Testis (tissue), 3 donors: ENCODE measurements around the gene KRT10. TPM values are rescaled to one million over a fixed set of nuclear protein-coding genes. Genes with fewer than 3 reads are reported as not detected.

Source experiments
- DNase-seq: peaks from one replicate; pipeline ENCODE4 v3.0.0-alpha.2; 2019
- H3K27ac ChIP-seq, 2 donors: fragments of 200-600 bp; sonication (generic); one replicate each; pipeline ENCODE4 v1.5.1; 2019
- H3K27me3 ChIP-seq: fragments of 200-600 bp; sonication (generic); one replicate; pipeline ENCODE4 v1.5.1; 2019
- H3K36me3 ChIP-seq: fragments of 200-600 bp; sonication (generic); one replicate; pipeline ENCODE4 v1.5.1; 2017; ENCODE audit warnings: low read depth; ENCODE audit errors: missing control alignments
- H3K4me1 ChIP-seq: fragments of 200-600 bp; sonication (generic); one replicate; pipeline ENCODE4 v1.5.1; 2019
- H3K4me3 ChIP-seq, 2 donors: fragments of 200-600 bp; sonication (generic); one replicate each; pipeline ENCODE4 v1.5.1; 2017 to 2019
- H3K9me3 ChIP-seq: fragments of 200-600 bp; sonication (generic); one replicate; pipeline ENCODE4 v1.5.1; 2017
- POLR2A ChIP-seq: fragments of 450-650 bp; IDR thresholded peaks from one replicate; pipeline ENCODE4 v1.6.1; 2017; ENCODE audit warnings: antibody characterized with exemption, mild to moderate bottlenecking, moderate library complexity
- WGBS, 2 donors: methylation state at CpG; one replicate each; pipeline ENCODE4 v1.1.5; 2018; 5-methylcytosine and 5-hydroxymethylcytosine counted together
- intact Hi-C: fragments of 100-400 bp; cut with DNase I; formaldehyde crosslinking; loops from one replicate; pipeline ENCODE4 v1.15.1; 2023; ENCODE audit warnings: low total_unique reads
- polyA plus RNA-seq: library from polyadenylated mRNA; stranded (reverse); fragments of 350-450 nt; fragmentation: Illumina TruSeq; extraction: RNeasy Lipid Tissue Mini Kit (QIAGEN cat#74804); gene quantifications from one replicate; pipeline ENCODE4 v1.2.3, GENCODE V29; 2014; ENCODE audit warnings: low read depth, low replicate concordance; ENCODE audit not compliant: insufficient read depth
- total RNA-seq, 2 donors: library from RNA; depleted of rRNA; stranded (reverse); fragments of >200 nt; gene quantifications; one replicate each; pipeline ENCODE4 v1.2.3, GENCODE V29; 2016
- TF ChIP-seq, protein P1 (sequence below), 3 experiments: fragments of 450-650 bp in 2 of 3; fragments of 200-600 bp in 1 of 3; sonication (generic) in 1 of 3; IDR thresholded peaks; one replicate each; pipeline ENCODE4 v1.5.1; 2016 to 2019; ENCODE audit warnings: antibody characterized with exemption in 3 of 3, mild to moderate bottlenecking in 2 of 3, moderate library complexity in 1 of 3

Gene KRT10
- total and polyA plus RNA-seq, 3 donors from 2014 or later: 22.1 to 69.4 (median 25.8) TPM

DNA sequence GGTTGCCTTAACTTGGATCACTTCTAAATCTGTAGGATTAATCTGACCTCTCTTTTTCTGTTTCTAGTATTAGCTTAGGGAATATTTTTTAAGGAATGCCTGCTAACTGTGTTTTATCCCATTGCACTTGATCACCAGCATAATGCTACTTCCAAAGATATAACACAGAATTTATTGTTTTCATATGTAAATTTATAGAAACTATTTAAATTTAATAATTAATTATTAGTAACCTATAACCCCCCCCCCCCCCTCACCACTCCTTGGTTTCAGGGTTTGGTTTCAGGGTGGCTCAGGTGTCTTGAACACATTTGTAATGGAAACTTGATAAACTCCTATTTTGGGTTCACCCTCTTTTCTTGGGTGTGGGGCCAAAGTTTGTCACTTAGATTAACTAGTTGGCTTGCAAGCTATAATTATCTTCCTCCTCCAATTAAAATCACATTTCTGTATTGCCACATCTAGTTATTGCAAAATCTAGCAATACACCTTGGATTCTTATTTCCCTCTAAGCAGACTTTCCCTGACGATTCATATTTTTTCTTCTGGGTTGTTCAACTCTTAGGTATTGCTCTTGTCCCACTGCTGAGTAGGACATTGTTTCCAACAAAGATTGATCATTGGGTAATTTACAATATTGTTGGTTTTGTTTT is 26.3 kb upstream of the KRT10 start:
- intact Hi-C loops: no loop called here
- no peaks in the 10 kb centered on the region for H3K36me3 ChIP-seq
- TF ChIP-seq POLR2A: no peak
- TF ChIP-seq, protein P1, sequence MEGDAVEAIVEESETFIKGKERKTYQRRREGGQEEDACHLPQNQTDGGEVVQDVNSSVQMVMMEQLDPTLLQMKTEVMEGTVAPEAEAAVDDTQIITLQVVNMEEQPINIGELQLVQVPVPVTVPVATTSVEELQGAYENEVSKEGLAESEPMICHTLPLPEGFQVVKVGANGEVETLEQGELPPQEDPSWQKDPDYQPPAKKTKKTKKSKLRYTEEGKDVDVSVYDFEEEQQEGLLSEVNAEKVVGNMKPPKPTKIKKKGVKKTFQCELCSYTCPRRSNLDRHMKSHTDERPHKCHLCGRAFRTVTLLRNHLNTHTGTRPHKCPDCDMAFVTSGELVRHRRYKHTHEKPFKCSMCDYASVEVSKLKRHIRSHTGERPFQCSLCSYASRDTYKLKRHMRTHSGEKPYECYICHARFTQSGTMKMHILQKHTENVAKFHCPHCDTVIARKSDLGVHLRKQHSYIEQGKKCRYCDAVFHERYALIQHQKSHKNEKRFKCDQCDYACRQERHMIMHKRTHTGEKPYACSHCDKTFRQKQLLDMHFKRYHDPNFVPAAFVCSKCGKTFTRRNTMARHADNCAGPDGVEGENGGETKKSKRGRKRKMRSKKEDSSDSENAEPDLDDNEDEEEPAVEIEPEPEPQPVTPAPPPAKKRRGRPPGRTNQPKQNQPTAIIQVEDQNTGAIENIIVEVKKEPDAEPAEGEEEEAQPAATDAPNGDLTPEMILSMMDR (IDR thresholded peaks at IDR 0.05): no peak
- H3K4me1 ChIP-seq: peaks cover 4% of the 10 kb centered on the region
- 100% methylated on average over 1 of the region's 1 CpG for WGBS, 2 donors
- no peak overlapping the region for H3K27ac ChIP-seq
- no peaks in the 10 kb centered on the region for H3K9me3 ChIP-seq
- no peak overlapping the region for H3K4me3 ChIP-seq
- DNase-seq: no peak
- no peaks in the 10 kb centered on the region for H3K27me3 ChIP-seq

DNA sequence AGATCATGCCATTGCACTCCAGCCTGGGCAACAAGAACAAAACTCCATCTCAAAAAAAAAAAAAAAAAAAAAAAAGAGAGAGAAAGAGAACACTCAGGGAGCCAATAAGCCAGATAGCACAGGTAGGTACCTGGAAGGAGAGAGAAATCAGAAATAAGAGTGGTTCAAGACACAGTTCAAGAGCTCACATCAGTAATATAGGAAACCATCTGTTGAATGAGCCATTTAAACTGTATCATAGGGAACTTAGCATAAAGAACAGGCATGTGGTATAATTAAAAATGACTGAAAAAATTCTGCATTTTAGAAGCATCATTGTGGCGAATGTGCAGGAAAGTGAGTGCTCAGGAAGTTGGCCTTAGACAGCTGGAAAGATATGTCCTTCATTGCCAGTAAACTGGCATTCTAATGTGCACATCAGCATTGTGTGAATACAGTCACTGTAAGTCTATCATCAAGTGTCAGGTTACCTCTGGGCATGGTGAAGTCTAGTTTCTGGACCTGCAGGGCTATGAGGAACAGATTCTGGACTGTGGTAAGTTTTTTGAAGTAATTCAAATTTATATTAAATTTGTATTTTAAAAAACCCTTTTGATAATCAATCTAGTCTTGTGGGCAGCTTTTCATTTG is 24.2 kb upstream of the KRT10 start:
- Histone ChIP-seq H3K27ac (no peak overlapping the region), H3K27me3 (no peaks in the 10 kb centered on the region), H3K36me3 (no peaks in the 10 kb centered on the region), H3K4me1 (peaks cover 5% of the 10 kb centered on the region), H3K4me3 (no peak overlapping the region), H3K9me3 (no peaks in the 10 kb centered on the region)
- no peak for DNase-seq
- WGBS, 2 donors: 74 to 100% methylated on average over 1 of the region's 1 CpG
- no peak for TF ChIP-seq POLR2A
- TF ChIP-seq, protein P1 (IDR thresholded peaks at IDR 0.05): no peak
- intact Hi-C loops: no loop called here

DNA sequence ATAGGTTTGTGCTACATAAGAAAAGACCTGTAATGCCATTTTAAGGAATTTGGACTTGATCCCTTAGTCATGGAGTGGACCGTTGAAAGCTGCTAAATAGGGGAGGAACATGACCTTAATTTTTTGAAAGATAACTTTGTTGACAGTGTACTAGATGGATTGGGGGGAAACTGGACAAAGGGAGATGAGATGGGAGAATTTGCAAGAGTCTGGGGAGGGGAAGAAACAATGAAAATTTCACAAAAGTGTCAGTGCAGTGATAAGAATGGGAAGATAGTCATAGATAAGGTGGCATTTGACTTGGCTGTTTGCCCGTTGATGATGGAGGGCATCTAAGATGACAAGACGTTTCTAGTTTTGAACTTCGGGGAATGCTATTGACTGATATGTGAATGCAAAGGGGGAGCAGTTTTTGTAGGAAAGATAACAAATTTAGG is 22.3 kb upstream of the KRT10 start:
- WGBS, 2 donors: 62 to 65% methylated on average over 4 of the region's 4 CpGs
- H3K4me1 ChIP-seq: peaks cover 8% of the 10 kb centered on the region
- intact Hi-C loops: no loop called here
- DNase-seq: no peak
- H3K9me3 ChIP-seq: no peaks in the 10 kb centered on the region
- H3K27ac ChIP-seq: no peak overlapping the region
- H3K27me3 ChIP-seq: no peaks in the 10 kb centered on the region
- no peak overlapping the region for H3K4me3 ChIP-seq
- TF ChIP-seq, protein P1 (IDR thresholded peaks at IDR 0.05): no peak
- TF ChIP-seq POLR2A: no peak
- no peaks in the 10 kb centered on the region for H3K36me3 ChIP-seq

DNA sequence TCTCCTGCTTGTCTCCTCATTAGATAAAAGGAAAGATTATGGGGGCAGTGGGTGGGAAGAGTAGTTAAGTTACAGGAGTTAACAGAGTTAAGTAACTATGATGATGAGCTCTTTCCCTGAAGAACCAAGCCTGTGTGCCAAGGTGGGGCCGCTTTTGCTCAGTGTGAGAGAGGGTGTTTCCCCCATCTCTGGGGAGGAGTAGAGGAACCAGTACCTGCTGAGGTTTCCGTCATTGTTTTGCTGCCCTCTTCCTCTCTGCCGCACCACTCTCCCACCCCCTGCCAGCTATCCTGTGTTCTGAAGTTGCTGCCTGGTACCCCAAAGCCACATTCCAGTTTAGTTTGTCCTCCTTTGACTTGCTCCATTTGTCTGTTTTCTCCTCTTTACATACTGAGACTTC is 20.8 kb upstream of the KRT10 start:
- H3K4me3 ChIP-seq: no peak overlapping the region
- H3K27ac ChIP-seq: no peak overlapping the region
- H3K27me3 ChIP-seq: no peaks in the 10 kb centered on the region
- no peaks in the 10 kb centered on the region for H3K9me3 ChIP-seq
- TF ChIP-seq, protein P1 (IDR thresholded peaks at IDR 0.05): no peak
- TF ChIP-seq POLR2A: no peak
- no peak for DNase-seq
- 69 to 79% methylated on average over 3 of the region's 3 CpGs for WGBS, 2 donors
- peaks cover 8% of the 10 kb centered on the region for H3K4me1 ChIP-seq
- no peaks in the 10 kb centered on the region for H3K36me3 ChIP-seq
- intact Hi-C loops: no loop called here

DNA sequence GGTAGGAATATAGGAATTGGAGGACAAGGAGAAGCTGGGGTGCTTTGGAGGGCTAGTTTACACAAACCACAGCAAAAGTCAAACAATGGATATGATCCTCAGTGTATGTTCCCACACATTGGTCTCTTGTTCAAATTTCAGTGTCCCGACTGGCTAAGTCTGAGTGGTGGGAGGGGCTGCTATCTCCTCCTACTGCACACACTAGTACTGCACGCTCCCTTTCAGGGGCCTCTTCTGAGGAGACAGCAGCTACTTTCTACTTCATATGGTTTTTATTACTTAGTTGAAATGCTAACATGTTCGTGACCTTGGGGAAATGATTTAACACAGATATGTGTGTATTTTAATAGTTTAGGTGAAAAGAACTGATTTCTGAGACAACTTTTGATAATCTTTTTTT is 18.8 kb upstream of the KRT10 start:
- intact Hi-C loops: no loop called here
- no peaks in the 10 kb centered on the region for H3K36me3 ChIP-seq
- no peak overlapping the region for H3K4me3 ChIP-seq
- no peak for DNase-seq
- H3K27me3 ChIP-seq: no peaks in the 10 kb centered on the region
- peaks cover 8% of the 10 kb centered on the region for H3K4me1 ChIP-seq
- WGBS, 2 donors: 63 to 70% methylated on average over 3 of the region's 3 CpGs
- no peak overlapping the region for H3K27ac ChIP-seq
- no peaks in the 10 kb centered on the region for H3K9me3 ChIP-seq
- no peak for TF ChIP-seq POLR2A
- TF ChIP-seq, protein P1 (IDR thresholded peaks at IDR 0.05): no peak
